ENCODE results near the gene HDC.

DNA sequence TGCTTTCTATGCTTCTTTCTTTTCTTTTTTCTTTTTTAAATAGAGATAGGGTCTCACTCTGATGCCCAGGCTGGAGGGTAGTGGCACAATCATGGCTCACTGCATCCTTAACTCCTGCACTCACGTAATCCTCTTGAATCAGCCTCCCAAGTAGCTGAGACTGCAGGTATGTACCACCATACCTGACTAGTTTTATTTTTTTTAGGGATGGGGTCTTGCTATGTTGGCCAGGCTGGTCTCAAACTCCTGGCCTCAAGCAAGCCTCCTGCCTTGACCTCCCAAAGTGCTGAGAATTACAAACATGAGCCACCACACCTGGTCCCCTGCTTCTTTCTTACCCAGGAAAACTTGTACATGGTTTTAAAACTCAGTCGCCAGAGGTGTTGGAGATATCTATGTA, 24.2 kb upstream of the HDC start:
- no peak for TF ChIP-seq POLR2AphosphoS5 (IDR thresholded peaks at IDR 0.05; ENCODE audit: low read depth, low read length)
- TF ChIP-seq, protein P1, sequence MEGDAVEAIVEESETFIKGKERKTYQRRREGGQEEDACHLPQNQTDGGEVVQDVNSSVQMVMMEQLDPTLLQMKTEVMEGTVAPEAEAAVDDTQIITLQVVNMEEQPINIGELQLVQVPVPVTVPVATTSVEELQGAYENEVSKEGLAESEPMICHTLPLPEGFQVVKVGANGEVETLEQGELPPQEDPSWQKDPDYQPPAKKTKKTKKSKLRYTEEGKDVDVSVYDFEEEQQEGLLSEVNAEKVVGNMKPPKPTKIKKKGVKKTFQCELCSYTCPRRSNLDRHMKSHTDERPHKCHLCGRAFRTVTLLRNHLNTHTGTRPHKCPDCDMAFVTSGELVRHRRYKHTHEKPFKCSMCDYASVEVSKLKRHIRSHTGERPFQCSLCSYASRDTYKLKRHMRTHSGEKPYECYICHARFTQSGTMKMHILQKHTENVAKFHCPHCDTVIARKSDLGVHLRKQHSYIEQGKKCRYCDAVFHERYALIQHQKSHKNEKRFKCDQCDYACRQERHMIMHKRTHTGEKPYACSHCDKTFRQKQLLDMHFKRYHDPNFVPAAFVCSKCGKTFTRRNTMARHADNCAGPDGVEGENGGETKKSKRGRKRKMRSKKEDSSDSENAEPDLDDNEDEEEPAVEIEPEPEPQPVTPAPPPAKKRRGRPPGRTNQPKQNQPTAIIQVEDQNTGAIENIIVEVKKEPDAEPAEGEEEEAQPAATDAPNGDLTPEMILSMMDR (IDR thresholded peaks at IDR 0.05): no peak
- no peak for TF ChIP-seq TCF7L2 (IDR thresholded peaks at IDR 0.05; ENCODE audit: low read depth, low read length)
- TF ChIP-seq, protein P2, sequence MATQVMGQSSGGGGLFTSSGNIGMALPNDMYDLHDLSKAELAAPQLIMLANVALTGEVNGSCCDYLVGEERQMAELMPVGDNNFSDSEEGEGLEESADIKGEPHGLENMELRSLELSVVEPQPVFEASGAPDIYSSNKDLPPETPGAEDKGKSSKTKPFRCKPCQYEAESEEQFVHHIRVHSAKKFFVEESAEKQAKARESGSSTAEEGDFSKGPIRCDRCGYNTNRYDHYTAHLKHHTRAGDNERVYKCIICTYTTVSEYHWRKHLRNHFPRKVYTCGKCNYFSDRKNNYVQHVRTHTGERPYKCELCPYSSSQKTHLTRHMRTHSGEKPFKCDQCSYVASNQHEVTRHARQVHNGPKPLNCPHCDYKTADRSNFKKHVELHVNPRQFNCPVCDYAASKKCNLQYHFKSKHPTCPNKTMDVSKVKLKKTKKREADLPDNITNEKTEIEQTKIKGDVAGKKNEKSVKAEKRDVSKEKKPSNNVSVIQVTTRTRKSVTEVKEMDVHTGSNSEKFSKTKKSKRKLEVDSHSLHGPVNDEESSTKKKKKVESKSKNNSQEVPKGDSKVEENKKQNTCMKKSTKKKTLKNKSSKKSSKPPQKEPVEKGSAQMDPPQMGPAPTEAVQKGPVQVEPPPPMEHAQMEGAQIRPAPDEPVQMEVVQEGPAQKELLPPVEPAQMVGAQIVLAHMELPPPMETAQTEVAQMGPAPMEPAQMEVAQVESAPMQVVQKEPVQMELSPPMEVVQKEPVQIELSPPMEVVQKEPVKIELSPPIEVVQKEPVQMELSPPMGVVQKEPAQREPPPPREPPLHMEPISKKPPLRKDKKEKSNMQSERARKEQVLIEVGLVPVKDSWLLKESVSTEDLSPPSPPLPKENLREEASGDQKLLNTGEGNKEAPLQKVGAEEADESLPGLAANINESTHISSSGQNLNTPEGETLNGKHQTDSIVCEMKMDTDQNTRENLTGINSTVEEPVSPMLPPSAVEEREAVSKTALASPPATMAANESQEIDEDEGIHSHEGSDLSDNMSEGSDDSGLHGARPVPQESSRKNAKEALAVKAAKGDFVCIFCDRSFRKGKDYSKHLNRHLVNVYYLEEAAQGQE (IDR thresholded peaks at IDR 0.05; ENCODE audit: insufficient read depth in 1 of 2, low read depth in 2 of 2, low read length in 1 of 2): no peak
- TF ChIP-seq SIN3A (IDR thresholded peaks at IDR 0.05; ENCODE audit: borderline replicate concordance, insufficient read depth, low read depth, low read length): no peak

Measured in Panc1 (cell line).